Measurements from ENCODE around the gene PTPRF.

DNA sequence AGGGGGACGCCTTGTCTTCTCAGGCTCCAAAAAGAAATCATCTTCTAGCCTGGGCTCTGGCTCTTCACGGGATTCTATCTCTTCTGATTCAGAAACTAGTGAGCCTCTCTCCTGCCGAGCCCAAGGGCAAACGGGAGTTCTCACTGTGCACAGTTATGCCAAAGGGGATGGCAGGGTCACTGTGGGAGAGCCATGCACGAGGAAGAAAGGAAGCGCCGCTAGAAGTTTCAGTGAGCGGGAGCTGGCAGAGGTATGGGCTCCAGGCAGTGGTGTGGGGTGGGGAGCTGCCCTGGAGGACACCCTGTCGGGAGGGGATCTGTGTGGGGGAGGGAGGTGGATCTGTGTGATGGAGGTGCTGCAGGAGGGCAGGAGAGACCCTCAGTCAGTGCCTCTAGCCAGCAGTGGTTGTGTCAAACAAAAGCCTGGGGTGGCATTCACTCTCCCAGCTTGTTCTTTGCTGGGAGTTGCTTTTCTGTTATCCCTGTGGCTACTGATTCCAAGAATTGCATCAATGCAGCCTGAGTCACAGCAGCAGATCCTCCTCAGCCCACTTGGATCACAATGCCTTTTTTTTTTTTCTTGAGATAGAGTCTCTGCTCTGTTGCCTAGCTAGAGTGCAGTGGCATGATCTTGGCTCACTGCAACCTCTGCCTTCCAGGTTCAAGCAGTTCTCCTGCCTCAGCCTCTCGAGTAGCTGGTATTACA, 141.1 kb downstream of the PTPRF start:
- TF ChIP-seq, protein P1, sequence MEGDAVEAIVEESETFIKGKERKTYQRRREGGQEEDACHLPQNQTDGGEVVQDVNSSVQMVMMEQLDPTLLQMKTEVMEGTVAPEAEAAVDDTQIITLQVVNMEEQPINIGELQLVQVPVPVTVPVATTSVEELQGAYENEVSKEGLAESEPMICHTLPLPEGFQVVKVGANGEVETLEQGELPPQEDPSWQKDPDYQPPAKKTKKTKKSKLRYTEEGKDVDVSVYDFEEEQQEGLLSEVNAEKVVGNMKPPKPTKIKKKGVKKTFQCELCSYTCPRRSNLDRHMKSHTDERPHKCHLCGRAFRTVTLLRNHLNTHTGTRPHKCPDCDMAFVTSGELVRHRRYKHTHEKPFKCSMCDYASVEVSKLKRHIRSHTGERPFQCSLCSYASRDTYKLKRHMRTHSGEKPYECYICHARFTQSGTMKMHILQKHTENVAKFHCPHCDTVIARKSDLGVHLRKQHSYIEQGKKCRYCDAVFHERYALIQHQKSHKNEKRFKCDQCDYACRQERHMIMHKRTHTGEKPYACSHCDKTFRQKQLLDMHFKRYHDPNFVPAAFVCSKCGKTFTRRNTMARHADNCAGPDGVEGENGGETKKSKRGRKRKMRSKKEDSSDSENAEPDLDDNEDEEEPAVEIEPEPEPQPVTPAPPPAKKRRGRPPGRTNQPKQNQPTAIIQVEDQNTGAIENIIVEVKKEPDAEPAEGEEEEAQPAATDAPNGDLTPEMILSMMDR (IDR thresholded peaks at IDR 0.05; ENCODE audit: borderline replicate concordance, extremely low read depth, low read length, poor library complexity, severe bottlenecking), result no peak
- no peak for TF ChIP-seq EZH2 (IDR thresholded peaks at IDR 0.05; ENCODE audit: borderline replicate concordance, low read depth, low read length, severe bottlenecking)
